Caco-2 (cell line): ENCODE results near the gene STK32C. TPM values are rescaled to one million over a fixed set of nuclear protein-coding genes. Genes with fewer than 3 reads are reported as not detected.

Experiments
- BruUV-seq: library from RNA; stranded (reverse); fragments of 400-500 nt; replicated peaks from 2 replicates; lab custom pipeline; 2021; lab: Mats Ljungman, UMichigan
- CTCF ChIA-PET: fragments of 300-600 bp; sonication (Branson Sonifier 250); formaldehyde crosslinking; loops from one replicate; lab custom pipeline; 2022; ENCODE audit warnings: antibody characterized with exemption; lab: Charles Lee
- POLR2A ChIA-PET: fragments of 300-600 bp; sonication (Branson Sonifier 250); formaldehyde crosslinking; loops from one replicate; lab custom pipeline; 2022; ENCODE audit warnings: antibody characterized with exemption; lab: Charles Lee
- DNase-seq, 2 experiments: peaks; one replicate each; pipeline versions ENCODE4 v3.0.0 to v3.0.0-alpha.2; 2020 to 2022
- H3K27me3 ChIP-seq: replicated peaks from 2 replicates; pipeline ENCODE4 v1.6.0; 2011; ENCODE audit warnings: low read length; ENCODE audit not compliant: control insufficient read depth, insufficient read depth
- H3K36me3 ChIP-seq: 2 replicates; pipeline ENCODE4 v1.5.1; 2011; ENCODE audit warnings: low read length; ENCODE audit not compliant: control insufficient read depth, insufficient read depth
- H3K4me1 ChIP-seq: fragments of 250-450 bp; sonication (Bioruptor Pico); 2 replicates; pipeline ENCODE4 v1.5.1; 2020; ENCODE audit warnings: mild to moderate bottlenecking
- H3K4me3 ChIP-seq: 2 replicates; pipeline ENCODE4 v1.5.1; 2011; ENCODE audit warnings: low read depth, mild to moderate bottlenecking, control low read depth, low read length
- H3K9me3 ChIP-seq: fragments of 250-450 bp; sonication (Bioruptor Pico); 2 replicates; pipeline ENCODE4 v1.5.1; 2020; ENCODE audit warnings: mild to moderate bottlenecking, moderate library complexity
- H3K27ac Mint-ChIP-seq: one replicate; pipeline ENCODE4 v1.8.0; 2022; ENCODE audit warnings: mixed read lengths; ENCODE audit not compliant: unreplicated experiment
- H3K27me3 Mint-ChIP-seq: one replicate; pipeline ENCODE4 v1.8.0; 2022; ENCODE audit warnings: mixed read lengths; ENCODE audit not compliant: insufficient read depth, unreplicated experiment
- H3K36me3 Mint-ChIP-seq: one replicate; pipeline ENCODE4 v1.8.0; 2022; ENCODE audit warnings: mild to moderate bottlenecking, mixed read lengths; ENCODE audit not compliant: insufficient read depth, unreplicated experiment
- H3K4me1 Mint-ChIP-seq: one replicate; pipeline ENCODE4 v1.8.0; 2022; ENCODE audit warnings: low read depth, mixed read lengths; ENCODE audit not compliant: unreplicated experiment
- H3K4me3 Mint-ChIP-seq: one replicate; pipeline ENCODE4 v1.8.0; 2022; ENCODE audit warnings: mild to moderate bottlenecking, moderate library complexity, mixed read lengths; ENCODE audit not compliant: unreplicated experiment
- H3K9me3 Mint-ChIP-seq: one replicate; pipeline ENCODE4 v1.8.0; 2022; ENCODE audit warnings: mixed read lengths; ENCODE audit not compliant: unreplicated experiment
- CTCF ChIP-seq, 2 experiments: fragments of 200-600 bp in 1 of 2; IDR thresholded peaks; 1 replicate in 1 of 2; 2 replicates in 1 of 2; pipeline versions ENCODE4 v1.5.1 to v1.8.0; 2011 to 2022; ENCODE audit warnings: antibody characterized with exemption in 1 of 2, control low read depth in 1 of 2, inconsistent platforms in 1 of 2, low read depth in 1 of 2, low read length in 1 of 2, mild to moderate bottlenecking in 1 of 2, moderate library complexity in 1 of 2; ENCODE audit not compliant: insufficient read depth in 1 of 2, severe bottlenecking in 1 of 2, unreplicated experiment in 1 of 2
- intact Hi-C: fragments of 100-400 bp; cut with micrococcal nuclease; formaldehyde crosslinking; loops from one replicate; pipeline ENCODE4 v1.10.0; 2022; ENCODE audit not compliant: unreplicated experiment
- total RNA-seq: library from RNA; stranded (reverse); gene quantifications from 2 replicates; pipeline ENCODE4 v1.2.3, GENCODE V29; 2022

The STK32C gene
- total RNA-seq, 1 experiment from 2014 or later = 13.3 TPM

GRCh38 chr10:132355297-132355696, 47.5 kb upstream of the STK32C start:
- BruUV-seq = no TSS peak
- Histone ChIP-seq H3K4me3 (no peak overlapping the region), H3K4me1 (no peaks in the 10 kb centered on the region), H3K9me3 (no peaks in the 10 kb centered on the region), H3K27me3 (no peaks in the 10 kb centered on the region), H3K36me3 (no peaks in the 10 kb centered on the region; the same call in 1 of the 2 replicates)
- Mint-ChIP-seq H3K4me3 (no peak overlapping the region), H3K27ac (no peak overlapping the region), H3K36me3 (peaks cover 9% of the 10 kb centered on the region), H3K4me1 (peaks cover 6% of the 10 kb centered on the region), H3K9me3 (no peaks in the 10 kb centered on the region), H3K27me3 (no peaks in the 10 kb centered on the region)
- intact Hi-C loops = no loop called here
- no peak for TF ChIP-seq CTCF (IDR thresholded peaks at IDR 0.05; ENCODE audit: insufficient read depth in 1 of 2, low read depth in 1 of 2, low read length in 1 of 2, severe bottlenecking in 1 of 2, unreplicated experiment in 1 of 2)
- POLR2A ChIA-PET = no interaction called here
- DNase-seq = no peak
- CTCF ChIA-PET = no interaction called here

- POLR2A ChIA-PET = no interaction called here
- no TSS peak for BruUV-seq
- intact Hi-C loops = no loop called here
- Mint-ChIP-seq H3K9me3 (no peaks in the 10 kb centered on the region), H3K4me3 (no peak overlapping the region), H3K27ac (no peak overlapping the region), H3K27me3 (no peaks in the 10 kb centered on the region), H3K4me1 (peaks cover 6% of the 10 kb centered on the region), H3K36me3 (peaks cover 9% of the 10 kb centered on the region)
- CTCF ChIA-PET = no interaction called here
- H3K36me3 ChIP-seq = no peaks in the 10 kb centered on the region; the same call in 1 of the 2 replicates
- H3K4me1 ChIP-seq = no peaks in the 10 kb centered on the region
- no peak overlapping the region for H3K4me3 ChIP-seq
- no peak for DNase-seq
- H3K27me3 ChIP-seq = no peaks in the 10 kb centered on the region
- no peak for TF ChIP-seq CTCF (IDR thresholded peaks at IDR 0.05; ENCODE audit: insufficient read depth in 1 of 2, low read depth in 1 of 2, low read length in 1 of 2, severe bottlenecking in 1 of 2, unreplicated experiment in 1 of 2)
- H3K9me3 ChIP-seq = no peaks in the 10 kb centered on the region
Observed at GRCh38 chr10:132354356-132355094, 46.8 kb upstream of the STK32C start.

GRCh38 chr10:132353456-132354355, 46.0 kb upstream of the STK32C start:
- ChIA-PET CTCF (no interaction called here), POLR2A (no interaction called here)
- H3K4me3 Mint-ChIP-seq = no peak overlapping the region
- H3K27me3 Mint-ChIP-seq = no peaks in the 10 kb centered on the region
- Histone ChIP-seq H3K9me3 (no peaks in the 10 kb centered on the region), H3K4me3 (no peak overlapping the region), H3K4me1 (no peaks in the 10 kb centered on the region), H3K27me3 (no peaks in the 10 kb centered on the region), H3K36me3 (no peaks in the 10 kb centered on the region; the same call in 1 of the 2 replicates)
- no peak for TF ChIP-seq CTCF (IDR thresholded peaks at IDR 0.05; ENCODE audit: insufficient read depth in 1 of 2, low read depth in 1 of 2, low read length in 1 of 2, severe bottlenecking in 1 of 2, unreplicated experiment in 1 of 2)
- no peaks in the 10 kb centered on the region for H3K9me3 Mint-ChIP-seq
- peaks cover 9% of the 10 kb centered on the region for H3K36me3 Mint-ChIP-seq
- no peak for DNase-seq
- no peak overlapping the region for H3K27ac Mint-ChIP-seq
- no TSS peak for BruUV-seq
- intact Hi-C loops = loop anchor here (2.0 kb wide), 1 partner anchor 19 kb away; no protein-coding TSS in a partner anchor
- H3K4me1 Mint-ChIP-seq = peaks cover 6% of the 10 kb centered on the region
